Measurements from ENCODE around the gene PNPLA3.

PNPLA3 gene

GRCh38 chr22:43988116-43988820 lies 64.7 kb downstream of the PNPLA3 start:
- in situ Hi-C loops (cut with HindIII; ENCODE audit: low sequenced_read_pairs): no loop called here
- DNase-seq (ENCODE audit: low read depth, low spot score): no peak
- no peak for TF ChIP-seq CTCF (IDR thresholded peaks at IDR 0.05; ENCODE audit: low read depth, low read length)
- no peak overlapping the region for H3K4me3 ChIP-seq (ENCODE audit: low read depth, low read length)

- no peak overlapping the region for H3K4me3 ChIP-seq (ENCODE audit: low read depth, low read length)
- in situ Hi-C loops (cut with HindIII; ENCODE audit: low sequenced_read_pairs): no loop called here
- no peak for DNase-seq (ENCODE audit: low read depth, low spot score)
- TF ChIP-seq CTCF (IDR thresholded peaks at IDR 0.05; ENCODE audit: low read depth, low read length): no peak
Observed at GRCh38 chr22:43988960-43989359, 65.4 kb downstream of the PNPLA3 start.

- in situ Hi-C loops (cut with HindIII; ENCODE audit: low sequenced_read_pairs): no loop called here
- no peak for DNase-seq (ENCODE audit: low read depth, low spot score)
- no peak overlapping the region for H3K4me3 ChIP-seq (ENCODE audit: low read depth, low read length)
- TF ChIP-seq CTCF (IDR thresholded peaks at IDR 0.05; ENCODE audit: low read depth, low read length): no peak
Observed at GRCh38 chr22:43990044-43990443, 66.4 kb downstream of the PNPLA3 start.

GRCh38 chr22:43991316-43992020 lies 67.9 kb downstream of the PNPLA3 start:
- TF ChIP-seq CTCF (IDR thresholded peaks at IDR 0.05; ENCODE audit: low read depth, low read length): no peak
- DNase-seq (ENCODE audit: low read depth, low spot score): no peak
- in situ Hi-C loops (cut with HindIII; ENCODE audit: low sequenced_read_pairs): no loop called here
- H3K4me3 ChIP-seq (ENCODE audit: low read depth, low read length): no peak overlapping the region

- in situ Hi-C loops (cut with HindIII; ENCODE audit: low sequenced_read_pairs): no loop called here
- TF ChIP-seq CTCF (IDR thresholded peaks at IDR 0.05; ENCODE audit: low read depth, low read length): no peak
- peak; percentile 68 for DNase-seq (ENCODE audit: low read depth, low spot score)
- no peak overlapping the region for H3K4me3 ChIP-seq (ENCODE audit: low read depth, low read length)
Observed at GRCh38 chr22:43992331-43992821, 68.8 kb downstream of the PNPLA3 start.

GRCh38 chr22:43993072-43993760 lies 69.6 kb downstream of the PNPLA3 start:
- H3K4me3 ChIP-seq (ENCODE audit: low read depth, low read length): no peak overlapping the region
- peak; percentile 61 for DNase-seq (ENCODE audit: low read depth, low spot score)
- in situ Hi-C loops (cut with HindIII; ENCODE audit: low sequenced_read_pairs): no loop called here
- peak; percentile 96 for TF ChIP-seq CTCF (IDR thresholded peaks at IDR 0.05; ENCODE audit: low read depth, low read length)
